Pancreas (tissue), 10 donors: ENCODE data around the gene KCTD5. TPM values are rescaled to one million over a fixed set of nuclear protein-coding genes. Genes with fewer than 3 reads are reported as not detected.

Experiments used
- ATAC-seq, 4 donors: fragments of 200-7000 bp; cut with Tn5 transposase; one replicate each; pipeline versions ENCODE4 v1.8.0 to v1.9.1; 2020; ENCODE audit warnings: mild to moderate bottlenecking in 4 of 4, moderate library complexity in 4 of 4
- DNase-seq, 6 donors: peaks; one replicate each; pipeline ENCODE4 v3.0.0-alpha.2; 2020
- FAIRE-seq: peaks from 2 replicates; lab custom pipeline; 2012; peaks lifted over from hg19 to GRCh38; lab: Jason Lieb, UNC
- H3K27ac ChIP-seq, 4 donors: fragments of 200-600 bp; sonication (generic); 1 replicate in 3 of 4; 2 replicates in 1 of 4; pipeline versions ENCODE4 v1.5.0 to v1.8.0; 2020
- H3K27me3 ChIP-seq, 4 donors: fragments of 200-600 bp; one replicate each; pipeline ENCODE4 v1.8.0; 2021
- H3K36me3 ChIP-seq, 3 donors: fragments of 200-600 bp; sonication (generic) in 1 of 3; one replicate each; pipeline versions ENCODE4 v1.5.0 to v1.8.0; 2020 to 2021
- H3K4me1 ChIP-seq, 3 donors: fragments of 200-600 bp; one replicate each; pipeline ENCODE4 v1.8.0; 2021
- H3K4me3 ChIP-seq, 4 donors: fragments of 200-600 bp; sonication (generic) in 2 of 4; one replicate each; pipeline versions ENCODE4 v1.5.0 to v1.8.0; 2020 to 2021
- H3K9me3 ChIP-seq, 4 donors: fragments of 200-600 bp; one replicate each; pipeline ENCODE4 v1.8.0; 2021
- CTCF ChIP-seq, 4 donors: fragments of 200-600 bp; sonication (generic) in 3 of 4; IDR thresholded peaks; one replicate each; pipeline versions ENCODE4 v1.5.0 to v1.8.0; 2021; ENCODE audit warnings: antibody characterized with exemption in 4 of 4
- WGBS, 2 donors: extraction: QIAGEN DNeasy Blood & Tissue Kit; methylation state at CpG; one replicate each; pipeline ENCODE4 v1.1.7; 2013; 5-methylcytosine and 5-hydroxymethylcytosine counted together
- intact Hi-C, 3 donors: fragments of 100-400 bp; cut with DNase I; formaldehyde crosslinking; loops; one replicate each; pipeline versions ENCODE4 v1.11.1 to v1.14.2; 2022
- polyA plus RNA-seq, 2 donors: library from polyadenylated mRNA; stranded (reverse); fragments of 200-250 nt; gene quantifications; one replicate each; pipeline ENCODE4 v1.2.3, GENCODE V29; 2013
- total RNA-seq, 6 donors: library from RNA; stranded (reverse); fragmentation: NEBNext Ultra II Directional in 4 of 6; extraction: Animal tissue kit (Norgen Biotek cat#: 25700) in 4 of 6; gene quantifications; one replicate each; pipeline versions ENCODE4 v1.2.1 to v1.2.4, GENCODE V29; 2021 to 2023
- donor health status: healthy with polysubstance abuse.
- donor health status: DM: no; HTN: no; CAD: no; lungs with moderate emphysema.
- donor health status: DM: no; HTN: no; CAD: no.
- donor health status: control.
- donor health status: control.
- donor health status: Bipolar disorder and iron deficiency.
- donor health status: DM: yes; HTN: yes; CAD: no.
- donor health status: DM: no; HTN: no; CAD: no.
- donor health status: DM: no; HTN: no; CAD: no.
- donor health status: DM: yes; HTN: yes; CAD: no.

KCTD5 gene
- total and polyA plus RNA-seq, 8 donors = 4.5 to 8.9 (median 6.7) TPM

GRCh38 chr16:2716948-2717347 is 34.6 kb downstream of the KCTD5 start:
- H3K27ac ChIP-seq = no peak overlapping the region
- H3K27me3 ChIP-seq = no peaks in the 10 kb centered on the region
- no peak for DNase-seq
- no peak overlapping the region for H3K4me3 ChIP-seq
- no peak for ATAC-seq
- TF ChIP-seq CTCF (IDR thresholded peaks at IDR 0.05) = no peak
- FAIRE-seq = no peak
- H3K4me1 ChIP-seq = peaks cover 0 to 12% (median 0%) of the 10 kb centered on the region in 3 donors
- H3K9me3 ChIP-seq = no peaks in the 10 kb centered on the region
- H3K36me3 ChIP-seq = no peaks in the 10 kb centered on the region
- intact Hi-C loops = no loop called here
- 78 to 87% methylated on average over 10 of the region's 10 CpGs for WGBS, 2 donors

GRCh38 chr16:2717383-2718263 is 35.3 kb downstream of the KCTD5 start:
- ATAC-seq (no peak), FAIRE-seq (no peak), DNase-seq (peak in 1 of 6 donors; percentile 50)
- WGBS, 2 donors = 83 to 84% methylated on average over 19 to 21 of the region's 21 CpGs
- no peaks in the 10 kb centered on the region for H3K27me3 ChIP-seq
- H3K36me3 ChIP-seq = no peaks in the 10 kb centered on the region
- peaks cover 0 to 12% (median 0%) of the 10 kb centered on the region in 3 donors for H3K4me1 ChIP-seq
- TF ChIP-seq CTCF (IDR thresholded peaks at IDR 0.05) = no peak
- no peaks in the 10 kb centered on the region for H3K9me3 ChIP-seq
- no peak overlapping the region for H3K4me3 ChIP-seq
- intact Hi-C loops = no loop called here
- no peak overlapping the region for H3K27ac ChIP-seq

GRCh38 chr16:2719328-2720063 is 37.2 kb downstream of the KCTD5 start:
- no peak for TF ChIP-seq CTCF (IDR thresholded peaks at IDR 0.05)
- FAIRE-seq (no peak), ATAC-seq (peak in 1 of 4 donors; percentile 7), DNase-seq (peak in 4 of 6 donors; percentile 33 to 75 (median 50))
- H3K4me3 ChIP-seq = no peak overlapping the region
- no peaks in the 10 kb centered on the region for H3K27me3 ChIP-seq
- intact Hi-C loops = no loop called here
- no peaks in the 10 kb centered on the region for H3K36me3 ChIP-seq
- peaks cover 0 to 12% (median 0%) of the 10 kb centered on the region in 3 donors for H3K4me1 ChIP-seq
- WGBS, 2 donors = 55 to 69% methylated on average over 16 of the region's 16 CpGs
- H3K9me3 ChIP-seq = no peaks in the 10 kb centered on the region
- H3K27ac ChIP-seq = no peak overlapping the region

GRCh38 chr16:2720064-2720457 is 37.7 kb downstream of the KCTD5 start, which contains the start of gene PRSS27:
Gene PRSS27, minus strand, starts transcription at chr16:2720224. Its CDS starts 64 bp downstream, at chr16:2720160.
- Histone ChIP-seq H3K36me3 (no peaks in the 10 kb centered on the region), H3K4me1 (peaks cover 0 to 12% (median 0%) of the 10 kb centered on the region in 3 donors), H3K27ac (peak within 1 kb of the TSS; percentile 20 to 71 (median 36)), H3K9me3 (no peaks in the 10 kb centered on the region), H3K4me3 (peak within 1 kb of the TSS; percentile 37 to 79 (median 71)), H3K27me3 (no peaks in the 10 kb centered on the region)
- no peak for TF ChIP-seq CTCF (IDR thresholded peaks at IDR 0.05)
- DNase-seq = peak in 2 of 6 donors; percentile 31 to 69
- 83 to 89% methylated on average over 19 to 26 of the region's 26 CpGs for WGBS, 2 donors
- no peak for ATAC-seq
- intact Hi-C loops = no loop called here
- FAIRE-seq = no peak
